GM12864 (cell line): ENCODE measurements around the gene FNTB.

ENCODE experiments used
- DNase-seq: peaks from one replicate; pipeline ENCODE4 v3.0.0-alpha.2; 2011; ENCODE audit warnings: low read depth
- H3K4me3 ChIP-seq: 2 replicates; pipeline ENCODE4 v1.5.1; 2011; ENCODE audit warnings: mild to moderate bottlenecking, low read depth, low read length, control low read depth
- CTCF ChIP-seq: IDR thresholded peaks from 2 replicates; pipeline ENCODE4 v1.5.1; 2011; ENCODE audit warnings: low read depth, mild to moderate bottlenecking, moderate library complexity, low read length, control low read depth, inconsistent platforms; ENCODE audit errors: missing control alignments

Gene FNTB

DNA sequence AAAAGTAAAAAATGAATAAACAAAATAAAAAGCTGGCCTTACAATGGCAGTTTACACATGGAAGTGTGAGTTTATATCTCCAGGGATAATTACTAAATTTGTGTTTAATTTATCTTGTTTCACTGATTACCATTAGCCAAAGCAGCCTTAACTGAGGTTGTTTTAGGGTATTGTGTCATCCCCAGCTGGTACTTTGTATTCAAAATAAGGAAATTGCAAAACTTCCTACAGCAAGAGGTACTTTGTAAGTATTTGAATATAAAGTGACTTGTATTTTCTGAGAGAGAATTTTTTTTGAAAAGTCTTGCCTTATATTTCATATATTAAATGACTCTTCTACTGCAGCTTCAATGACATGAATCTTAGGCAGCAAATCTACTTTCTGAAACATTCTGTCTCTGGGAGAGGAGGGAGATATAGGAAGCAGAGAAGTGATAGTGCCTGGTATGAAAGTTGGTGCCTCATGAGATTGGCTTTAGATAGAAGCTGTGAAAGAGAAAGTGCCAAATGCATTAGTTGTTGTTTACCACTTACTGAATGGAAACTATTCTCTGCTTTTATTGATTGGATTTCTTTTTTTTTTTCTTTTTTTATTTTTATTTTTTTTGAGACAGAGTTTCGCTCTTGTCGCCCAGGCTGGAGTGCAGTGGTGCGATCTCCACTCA, 6.7 kb downstream of the FNTB start:
- H3K4me3 ChIP-seq = no peak overlapping the region

GRCh38 chr14:64994540-64994939, 7.8 kb downstream of the FNTB start:
- DNase-seq = no peak
- TF ChIP-seq CTCF = no peak
- H3K4me3 ChIP-seq = no peak overlapping the region

More for the DNA sequence above, 6.7 kb downstream of the FNTB start:
- no peak for TF ChIP-seq CTCF
- no peak for DNase-seq

DNA sequence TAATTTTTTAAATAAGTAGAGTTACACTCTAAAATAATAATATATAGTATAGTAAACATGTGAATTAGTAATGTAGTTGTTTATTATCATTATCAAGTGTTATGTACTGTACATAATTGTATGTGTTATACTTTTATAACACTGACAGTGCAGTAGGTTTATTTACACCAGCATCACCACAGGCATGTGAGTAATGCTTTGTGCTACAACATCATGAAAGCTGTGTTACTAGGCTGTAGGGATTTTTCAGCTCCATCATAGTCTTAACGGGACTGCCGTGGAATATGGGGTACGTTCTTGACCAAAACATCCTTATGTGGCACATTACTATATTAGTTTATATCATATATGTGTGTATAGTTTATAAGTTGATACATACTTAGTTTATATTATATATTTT, 8.6 kb downstream of the FNTB start:
- H3K4me3 ChIP-seq = no peak overlapping the region
- no peak for DNase-seq
- TF ChIP-seq CTCF = no peak

- TF ChIP-seq CTCF = no peak
- DNase-seq = no peak
- H3K4me3 ChIP-seq = peak overlapping the region; percentile 17
Measured at GRCh38 chr14:64997108-64997794, 10.6 kb downstream of the FNTB start.

DNA sequence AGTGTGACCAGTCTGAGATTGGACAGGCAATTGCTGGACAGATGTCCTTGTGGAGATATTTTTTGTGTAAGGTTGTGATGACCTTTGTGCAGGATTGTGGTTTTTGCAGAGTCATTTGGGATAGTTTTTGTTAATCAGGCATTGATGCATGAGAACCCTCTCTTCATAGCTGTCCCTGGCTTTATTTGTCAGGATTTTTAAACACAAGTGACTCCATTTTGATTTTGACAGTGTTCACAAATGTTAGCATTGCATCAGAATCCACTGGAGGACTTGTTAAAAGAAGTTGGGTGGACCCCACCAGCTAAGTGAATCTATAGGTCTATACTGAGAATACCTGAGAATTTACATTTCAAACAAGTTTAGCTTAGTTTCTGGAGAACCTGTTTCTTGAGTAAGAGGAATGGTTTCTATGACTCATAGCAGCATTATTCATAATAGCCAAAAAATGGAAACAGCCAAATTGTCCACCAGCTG, 11.8 kb downstream of the FNTB start:
- TF ChIP-seq CTCF = no peak
- H3K4me3 ChIP-seq = no peak overlapping the region
- no peak for DNase-seq

- H3K4me3 ChIP-seq = no peak overlapping the region
- DNase-seq = no peak
- no peak for TF ChIP-seq CTCF
Measured at GRCh38 chr14:65000898-65001591, 14.3 kb downstream of the FNTB start.
